GM23338 (cell line): ENCODE measurements around the gene RNF150.

ENCODE experiments used
- CREB1 ChIP-seq: fragments of 250-450 bp; sonication (Bioruptor Pico); IDR thresholded peaks from 2 replicates; pipeline ENCODE4 v1.5.0; 2020; ENCODE audit warnings: low read depth, mild to moderate bottlenecking, moderate library complexity
- ETS1 ChIP-seq: IDR thresholded peaks from 2 replicates; pipeline ENCODE4 v1.6.1; 2016; ENCODE audit warnings: antibody characterized with exemption
- EZH2 ChIP-seq: fragments of 200-600 bp; sonication (generic); IDR thresholded peaks from one replicate; pipeline ENCODE4 v1.8.0; 2017; ENCODE audit warnings: antibody characterized with exemption, mild to moderate bottlenecking, low read depth; ENCODE audit not compliant: unreplicated experiment
- EZH2phosphoT487 ChIP-seq: fragments of 200-600 bp; sonication (generic); IDR thresholded peaks from one replicate; pipeline ENCODE4 v1.8.1; 2018; ENCODE audit warnings: antibody characterized with exemption; ENCODE audit not compliant: unreplicated experiment
- JUNB ChIP-seq: IDR thresholded peaks from one replicate; pipeline ENCODE4 v1.6.1; 2016; ENCODE audit warnings: antibody characterized with exemption; ENCODE audit not compliant: unreplicated experiment
- NANOG ChIP-seq: IDR thresholded peaks from 2 replicates; pipeline ENCODE4 v1.6.1; 2016; ENCODE audit warnings: antibody characterized with exemption, borderline replicate concordance
- POLR2AphosphoS5 ChIP-seq: IDR thresholded peaks from 2 replicates; pipeline ENCODE4 v1.6.1; 2016; ENCODE audit warnings: antibody characterized with exemption, low read depth
- STAT1 ChIP-seq: IDR thresholded peaks from one replicate; pipeline ENCODE4 v1.6.1; 2016; ENCODE audit warnings: antibody characterized with exemption; ENCODE audit not compliant: unreplicated experiment
- ZNF114 ChIP-seq: fragments of 250-450 bp; sonication (Bioruptor Pico); IDR thresholded peaks from 2 replicates; pipeline ENCODE4 v1.5.0; 2020; ENCODE audit warnings: mild to moderate bottlenecking, moderate library complexity
- ZNF331 ChIP-seq: fragments of 250-450 bp; sonication (Bioruptor Pico); IDR thresholded peaks from 2 replicates; pipeline ENCODE4 v1.5.0; 2020; ENCODE audit warnings: low read depth, mild to moderate bottlenecking, moderate library complexity
- ZNF462 ChIP-seq: fragments of 250-450 bp; sonication (Bioruptor Pico); IDR thresholded peaks from 2 replicates; pipeline ENCODE4 v1.5.0; 2020; ENCODE audit warnings: mild to moderate bottlenecking, moderate library complexity
- TF ChIP-seq, protein P1 (sequence below), 2 experiments: fragments of 200-600 bp in 1 of 2; sonication (generic) in 1 of 2; conservative IDR thresholded peaks; 2 replicates each; pipeline versions ENCODE4 v1.5.1 to v1.6.1; 2016 to 2017; ENCODE audit warnings: antibody characterized with exemption in 2 of 2, low read depth in 2 of 2, mild to moderate bottlenecking in 2 of 2, moderate library complexity in 1 of 2
- TF ChIP-seq, protein P2 (sequence below): IDR thresholded peaks from one replicate; pipeline ENCODE4 v1.6.1; 2018; ENCODE audit warnings: antibody characterized with exemption; ENCODE audit not compliant: unreplicated experiment

GRCh38 chr4:140935254-140935653 lies 198.0 kb downstream of the RNF150 start:
- TF ChIP-seq, protein P1, sequence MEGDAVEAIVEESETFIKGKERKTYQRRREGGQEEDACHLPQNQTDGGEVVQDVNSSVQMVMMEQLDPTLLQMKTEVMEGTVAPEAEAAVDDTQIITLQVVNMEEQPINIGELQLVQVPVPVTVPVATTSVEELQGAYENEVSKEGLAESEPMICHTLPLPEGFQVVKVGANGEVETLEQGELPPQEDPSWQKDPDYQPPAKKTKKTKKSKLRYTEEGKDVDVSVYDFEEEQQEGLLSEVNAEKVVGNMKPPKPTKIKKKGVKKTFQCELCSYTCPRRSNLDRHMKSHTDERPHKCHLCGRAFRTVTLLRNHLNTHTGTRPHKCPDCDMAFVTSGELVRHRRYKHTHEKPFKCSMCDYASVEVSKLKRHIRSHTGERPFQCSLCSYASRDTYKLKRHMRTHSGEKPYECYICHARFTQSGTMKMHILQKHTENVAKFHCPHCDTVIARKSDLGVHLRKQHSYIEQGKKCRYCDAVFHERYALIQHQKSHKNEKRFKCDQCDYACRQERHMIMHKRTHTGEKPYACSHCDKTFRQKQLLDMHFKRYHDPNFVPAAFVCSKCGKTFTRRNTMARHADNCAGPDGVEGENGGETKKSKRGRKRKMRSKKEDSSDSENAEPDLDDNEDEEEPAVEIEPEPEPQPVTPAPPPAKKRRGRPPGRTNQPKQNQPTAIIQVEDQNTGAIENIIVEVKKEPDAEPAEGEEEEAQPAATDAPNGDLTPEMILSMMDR (conservative IDR thresholded peaks at IDR 0.05; ENCODE audit: low read depth in 2 of 2) = no peak
- TF ChIP-seq EZH2phosphoT487 (no peak), NANOG (no peak), EZH2 (no peak), POLR2AphosphoS5 (no peak), CREB1 (CRISPR knock-in tag) (no peak), ZNF114 (no peak), ETS1 (no peak), JUNB (no peak), ZNF331 (CRISPR knock-in tag) (no peak), STAT1 (no peak), ZNF462 (CRISPR knock-in tag) (no peak)
- TF ChIP-seq, protein P2, sequence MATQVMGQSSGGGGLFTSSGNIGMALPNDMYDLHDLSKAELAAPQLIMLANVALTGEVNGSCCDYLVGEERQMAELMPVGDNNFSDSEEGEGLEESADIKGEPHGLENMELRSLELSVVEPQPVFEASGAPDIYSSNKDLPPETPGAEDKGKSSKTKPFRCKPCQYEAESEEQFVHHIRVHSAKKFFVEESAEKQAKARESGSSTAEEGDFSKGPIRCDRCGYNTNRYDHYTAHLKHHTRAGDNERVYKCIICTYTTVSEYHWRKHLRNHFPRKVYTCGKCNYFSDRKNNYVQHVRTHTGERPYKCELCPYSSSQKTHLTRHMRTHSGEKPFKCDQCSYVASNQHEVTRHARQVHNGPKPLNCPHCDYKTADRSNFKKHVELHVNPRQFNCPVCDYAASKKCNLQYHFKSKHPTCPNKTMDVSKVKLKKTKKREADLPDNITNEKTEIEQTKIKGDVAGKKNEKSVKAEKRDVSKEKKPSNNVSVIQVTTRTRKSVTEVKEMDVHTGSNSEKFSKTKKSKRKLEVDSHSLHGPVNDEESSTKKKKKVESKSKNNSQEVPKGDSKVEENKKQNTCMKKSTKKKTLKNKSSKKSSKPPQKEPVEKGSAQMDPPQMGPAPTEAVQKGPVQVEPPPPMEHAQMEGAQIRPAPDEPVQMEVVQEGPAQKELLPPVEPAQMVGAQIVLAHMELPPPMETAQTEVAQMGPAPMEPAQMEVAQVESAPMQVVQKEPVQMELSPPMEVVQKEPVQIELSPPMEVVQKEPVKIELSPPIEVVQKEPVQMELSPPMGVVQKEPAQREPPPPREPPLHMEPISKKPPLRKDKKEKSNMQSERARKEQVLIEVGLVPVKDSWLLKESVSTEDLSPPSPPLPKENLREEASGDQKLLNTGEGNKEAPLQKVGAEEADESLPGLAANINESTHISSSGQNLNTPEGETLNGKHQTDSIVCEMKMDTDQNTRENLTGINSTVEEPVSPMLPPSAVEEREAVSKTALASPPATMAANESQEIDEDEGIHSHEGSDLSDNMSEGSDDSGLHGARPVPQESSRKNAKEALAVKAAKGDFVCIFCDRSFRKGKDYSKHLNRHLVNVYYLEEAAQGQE = no peak
